HCEC 1CT (cell line): Measurements from ENCODE around the gene ZFP62.

Experiments used
- DNase-seq: peaks from one replicate; pipeline ENCODE4 v3.0.0-alpha.2; 2017

Gene ZFP62

DNA sequence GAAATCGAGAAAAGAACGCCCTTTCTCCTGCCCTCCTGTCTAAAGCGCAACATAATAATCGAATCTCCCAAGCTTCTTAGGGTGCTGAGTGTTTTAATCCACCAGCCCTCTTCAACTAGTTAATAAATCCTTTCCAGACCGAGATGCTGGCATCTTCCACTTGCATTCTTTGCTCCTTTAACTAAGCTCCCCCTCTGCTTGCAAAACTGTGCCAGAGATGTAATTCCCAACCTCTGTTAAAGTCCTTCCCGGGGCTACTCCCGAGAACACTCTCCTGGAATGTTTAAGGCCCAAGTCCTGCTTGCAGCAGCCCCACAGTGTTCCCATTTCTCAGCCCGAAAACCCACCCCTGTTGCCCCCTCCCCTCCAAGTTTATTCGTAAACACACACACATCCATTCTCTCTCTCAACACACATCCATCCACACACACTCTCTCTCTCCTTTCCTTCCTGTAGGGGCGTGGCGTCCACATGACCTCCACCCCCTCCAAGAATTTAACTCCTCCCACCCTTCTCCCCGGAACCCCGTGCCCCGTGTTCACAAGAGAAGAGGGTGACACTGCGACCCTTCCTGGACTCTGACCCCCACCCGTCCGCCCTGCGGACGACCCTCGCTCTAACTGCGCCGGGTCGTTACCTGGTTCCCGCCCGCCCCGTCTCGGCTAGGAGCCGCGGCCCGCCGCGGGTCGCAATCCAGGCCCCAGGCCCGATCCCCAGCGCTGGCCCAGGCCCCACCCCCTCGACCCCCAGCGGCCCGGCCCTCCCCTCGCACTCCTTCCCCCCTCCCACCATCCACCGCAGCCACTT is 51.5 kb downstream of the ZFP62 start:
- peak; percentile 92 for DNase-seq

DNA sequence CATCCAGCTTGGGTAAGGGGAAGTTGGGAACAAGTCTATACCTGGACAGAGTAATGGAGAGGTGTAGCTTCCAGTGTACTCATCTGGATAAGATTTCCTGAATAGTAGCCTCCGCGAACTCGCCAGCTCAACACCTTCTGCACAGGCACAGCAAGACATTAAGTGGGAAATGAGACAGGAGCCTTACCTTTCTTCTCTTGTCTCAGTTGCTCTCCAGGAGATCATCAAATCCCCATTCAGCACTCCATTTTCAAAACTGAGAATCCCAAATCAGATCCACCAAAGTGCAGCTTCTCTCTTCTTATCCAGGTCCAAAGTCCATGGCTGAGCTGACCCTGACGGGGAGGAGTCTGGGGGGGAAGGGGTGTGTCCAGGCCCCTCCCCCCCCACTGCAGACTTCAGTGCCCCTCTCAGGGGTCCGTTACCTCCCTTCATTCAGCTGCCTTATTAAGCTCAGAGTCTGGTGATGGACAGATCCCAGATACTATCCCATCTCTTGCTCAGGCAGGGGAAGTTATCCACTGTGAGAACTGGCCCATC is 52.5 kb downstream of the ZFP62 start:
- no peak for DNase-seq

- no peak for DNase-seq
Measured at GRCh38 chr5:180807654-180808414, 53.2 kb downstream of the ZFP62 start.

DNA sequence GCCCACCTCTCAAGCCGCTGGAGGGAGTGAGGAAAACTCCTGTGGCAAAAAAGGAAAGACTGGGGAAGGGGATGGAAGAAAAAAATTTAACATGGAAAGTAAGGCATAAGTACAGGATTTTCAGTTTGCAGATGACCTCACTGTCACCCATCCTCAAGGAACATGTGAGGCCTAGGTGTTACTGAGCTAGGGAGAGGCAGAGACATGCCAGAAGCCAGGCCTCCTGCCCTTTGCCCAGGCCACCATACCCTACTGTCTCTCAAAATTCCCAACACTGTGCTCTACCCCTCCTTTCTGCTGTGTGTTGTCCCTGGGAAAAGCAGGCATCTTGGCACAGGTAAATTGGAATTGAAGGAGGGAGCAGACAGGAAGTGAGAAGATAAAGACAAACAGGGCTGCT is 54.0 kb downstream of the ZFP62 start:
- DNase-seq, result no peak

GRCh38 chr5:180806351-180807011 is 54.6 kb downstream of the ZFP62 start:
- no peak for DNase-seq

- no peak for DNase-seq
Measured at GRCh38 chr5:180804129-180804618, 56.9 kb downstream of the ZFP62 start.

DNA sequence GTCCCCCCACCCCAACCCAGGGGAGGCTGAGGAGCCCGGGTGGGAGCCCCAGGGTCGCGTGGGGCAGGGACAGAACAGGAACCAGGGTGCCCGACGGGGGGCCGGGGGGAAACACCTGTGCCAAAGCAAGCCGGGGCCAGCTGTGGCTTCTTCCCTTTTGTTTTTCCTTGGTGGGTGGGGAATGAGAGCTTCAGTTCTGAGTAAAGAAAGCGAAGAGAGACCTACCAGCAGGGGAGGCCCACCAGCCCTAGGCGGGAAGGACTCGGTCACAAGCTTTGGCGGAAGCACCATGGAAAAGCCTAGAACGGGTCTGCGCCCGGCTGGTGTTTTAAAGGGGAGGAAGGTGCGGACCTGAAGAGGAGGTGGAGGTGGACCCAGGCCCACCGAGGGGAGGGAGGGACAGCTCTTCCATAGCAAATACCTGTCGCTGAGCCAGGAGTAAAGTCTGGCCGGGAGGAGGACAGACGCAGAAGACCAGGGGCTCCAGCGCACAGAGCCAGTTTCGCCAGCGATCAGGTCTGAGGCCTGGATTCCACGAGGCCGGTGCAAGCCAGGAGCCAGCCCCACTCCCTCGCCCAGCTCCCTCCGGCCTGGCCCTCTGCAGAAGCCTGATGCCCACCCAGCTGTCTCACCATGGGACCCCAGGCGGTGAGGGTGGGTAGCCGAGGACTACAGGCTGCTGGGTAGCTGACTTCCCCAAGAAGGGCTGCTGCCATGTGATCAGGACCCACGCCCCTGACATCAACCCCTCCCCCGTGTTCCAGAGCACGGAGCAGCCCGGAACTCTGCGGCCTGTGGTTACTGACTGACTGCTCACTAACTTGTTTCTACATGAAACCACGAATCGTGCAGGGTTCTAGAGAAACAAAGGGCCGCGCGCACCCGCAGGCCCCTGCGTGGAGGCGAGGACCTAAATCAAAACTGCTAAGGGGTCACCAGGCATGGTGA is 57.6 kb downstream of the ZFP62 start:
- DNase-seq, result no peak

DNA sequence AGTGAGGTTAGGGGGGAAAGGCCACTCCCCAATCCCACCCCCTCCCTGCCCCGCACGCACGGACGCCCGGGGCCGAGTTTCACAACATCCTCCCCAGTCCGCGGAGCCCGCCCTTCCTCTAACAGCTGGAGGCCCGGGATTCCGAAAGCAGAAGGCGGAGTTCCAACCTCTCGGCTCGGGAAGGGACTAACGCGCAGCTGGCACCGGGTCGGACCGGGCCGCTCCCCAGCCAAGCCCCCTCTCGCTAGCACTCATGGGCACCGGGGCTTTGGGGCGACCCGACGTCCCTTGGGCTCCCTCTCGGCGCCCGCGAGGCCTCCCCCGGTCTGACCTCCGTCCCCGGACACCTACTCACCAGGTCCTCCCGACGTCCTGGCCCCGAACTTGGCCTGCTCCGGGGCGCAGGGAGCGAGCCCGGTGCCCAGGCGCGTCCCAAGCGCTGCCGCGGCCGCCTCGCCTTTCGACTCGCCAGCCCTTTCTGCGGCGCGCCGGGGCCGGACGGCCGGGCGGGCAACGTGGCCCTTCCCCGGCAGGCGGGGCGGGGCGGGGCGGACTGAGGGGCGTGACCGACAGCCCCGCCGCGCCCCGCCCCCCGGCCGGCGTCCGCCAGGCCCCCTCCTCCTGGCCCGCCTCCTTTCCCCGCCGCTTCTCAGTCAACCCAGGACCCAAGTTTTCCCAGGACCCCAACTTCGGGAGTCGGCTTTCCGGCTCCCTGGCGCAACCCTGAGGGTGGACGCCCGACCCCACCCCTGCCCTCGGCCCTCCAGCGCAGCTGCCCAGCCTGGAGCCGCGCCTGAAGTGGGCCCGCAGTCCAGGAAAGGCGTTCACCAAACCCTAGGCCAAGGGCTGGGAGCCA is 58.5 kb downstream of the ZFP62 start, which contains the start of gene MGAT1:
Gene MGAT1, minus strand, starts transcription at position 482 of the 856 bp plus-strand sequence. CDS start 9,835 bp downstream, outside the sequence.
- peak; percentile 84 for DNase-seq

DNA sequence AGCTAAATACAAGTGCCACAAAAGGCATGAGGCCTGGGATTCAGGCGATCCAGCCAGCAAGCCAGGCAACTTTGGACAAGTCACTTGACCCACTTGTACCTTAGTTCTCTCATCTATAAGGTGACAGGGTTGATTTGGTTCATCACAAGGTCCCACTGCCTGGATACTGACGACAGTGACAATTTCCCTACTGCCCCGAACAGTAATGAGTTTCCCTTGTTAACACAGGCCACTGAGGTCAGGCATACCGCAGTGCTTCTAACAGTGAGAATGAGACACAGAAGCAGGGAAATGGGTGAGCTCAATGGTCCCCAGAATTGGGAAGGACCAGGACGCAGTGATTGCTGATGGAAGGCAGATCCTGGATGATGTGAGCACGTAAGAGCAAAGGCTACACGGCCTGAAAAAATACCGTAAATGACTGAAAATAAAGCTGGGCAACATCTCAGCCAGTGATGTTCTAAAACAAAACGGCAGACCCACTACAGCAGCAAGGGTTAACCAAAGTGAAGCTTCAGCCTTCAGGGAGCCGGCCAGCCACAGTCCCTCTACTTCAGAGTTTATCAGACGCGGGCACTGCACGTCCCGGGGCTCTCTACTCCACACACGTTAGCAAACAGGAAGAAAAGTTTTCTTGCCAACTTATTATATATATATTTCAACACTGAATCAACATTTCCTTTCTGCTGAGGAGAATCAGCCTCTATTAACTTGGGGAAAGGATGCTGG is 59.3 kb downstream of the ZFP62 start:
- no peak for DNase-seq

GRCh38 chr5:180799902-180800801 is 60.9 kb downstream of the ZFP62 start:
- peak; percentile 75 for DNase-seq

DNA sequence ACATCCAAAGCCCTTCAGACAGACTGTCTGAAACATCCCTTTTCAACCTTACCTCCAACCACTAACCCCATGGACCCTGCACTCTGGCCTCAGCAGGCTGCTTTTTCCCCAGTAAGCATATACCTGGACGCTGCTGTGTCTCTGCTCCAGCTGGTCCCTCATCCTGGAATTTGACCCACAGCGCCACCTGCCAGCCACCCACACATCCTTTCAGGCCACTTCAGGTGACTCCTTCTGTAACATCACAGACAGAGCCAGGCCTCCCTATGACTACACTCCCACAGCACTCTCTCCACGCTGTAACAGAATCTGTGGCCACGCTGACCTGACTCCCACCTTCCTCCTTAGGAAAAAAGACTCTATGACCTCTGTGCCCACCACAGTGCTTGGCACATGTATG is 61.9 kb downstream of the ZFP62 start:
- DNase-seq, result no peak

DNA sequence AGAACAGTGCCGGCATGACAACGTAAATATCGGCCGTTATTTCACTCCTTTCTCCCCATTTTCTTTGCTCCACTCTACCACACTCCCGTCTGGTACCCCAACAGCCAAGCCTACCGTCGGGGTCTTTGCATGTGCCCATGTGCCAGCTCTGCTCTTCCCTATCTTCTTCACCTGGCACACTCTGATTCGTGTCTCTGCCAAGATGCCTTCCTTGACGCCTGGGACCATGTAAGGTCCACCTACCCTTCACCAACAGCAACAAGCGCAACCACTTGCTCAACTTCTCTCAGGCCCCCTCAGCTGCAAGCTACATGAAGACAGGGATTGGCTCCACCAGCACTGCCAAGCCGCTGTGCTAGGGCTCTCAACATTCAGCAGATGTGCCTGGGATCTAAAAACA is 62.9 kb downstream of the ZFP62 start:
- DNase-seq, result no peak
